Measurements from ENCODE around the gene ALDH1A3. TPM values are rescaled to one million over a fixed set of nuclear protein-coding genes. Genes with fewer than 3 reads are reported as not detected.
A peak's percentile ranks its signal among the peaks of the same experiment; 100 is the strongest.

ALDH1A3 gene
- total and polyA plus RNA-seq, 2 of the 13 experiments (the other 11 are each of a cell fraction or from before 2014, with no cell fraction given), result not detected

DNA sequence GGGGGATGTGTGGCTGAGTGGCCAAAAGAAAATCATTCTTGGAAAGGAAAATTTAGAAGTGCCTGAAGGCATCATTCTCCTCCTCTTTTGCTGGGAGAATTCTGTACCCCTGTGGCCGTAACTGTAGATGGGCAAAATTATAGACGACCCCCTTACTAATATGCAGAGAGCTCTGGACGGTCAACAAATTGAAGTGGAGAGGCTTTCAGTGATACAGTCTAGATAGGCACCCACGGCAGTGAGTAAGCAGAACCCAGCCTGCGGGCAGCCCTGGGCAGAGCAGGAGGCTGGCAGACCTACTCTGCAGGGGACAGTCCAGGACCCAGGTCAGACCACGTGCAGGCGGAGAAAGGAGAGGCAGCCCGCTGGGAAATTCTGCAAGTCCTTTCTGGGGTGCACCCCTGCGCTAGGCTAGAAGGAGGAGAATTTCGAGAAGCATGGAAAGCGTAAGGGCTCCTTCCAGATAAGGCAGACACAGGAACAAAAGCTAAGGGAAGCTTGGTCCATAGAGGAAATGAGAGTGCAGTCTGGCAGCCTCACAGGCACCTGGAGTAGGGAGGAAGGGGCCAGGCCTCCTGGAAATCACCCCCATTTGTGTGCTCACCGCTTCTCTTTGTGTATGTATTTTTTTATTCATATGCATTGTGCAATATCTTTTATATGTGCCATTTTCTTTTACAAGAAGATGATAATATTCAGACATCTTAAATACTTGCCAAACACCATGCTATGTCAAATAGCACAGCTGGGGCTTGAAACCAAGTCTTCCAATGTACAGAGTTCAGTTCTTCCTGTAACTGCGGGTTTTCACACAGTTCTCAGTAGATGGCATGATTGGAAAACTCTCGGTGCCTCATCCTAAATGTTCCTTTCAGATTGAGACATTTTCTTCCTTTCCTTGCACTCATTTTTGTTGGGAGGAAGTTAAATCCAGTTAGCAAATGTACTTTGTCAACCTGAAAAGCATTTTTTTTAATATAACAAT lies 79.7 kb downstream of the ALDH1A3 start:
- no peak overlapping the region for H3K9ac ChIP-seq (ENCODE audit: insufficient read depth, low read depth, low read length)
- H3K36me3 ChIP-seq (replicated peaks in 1 of 2; ENCODE audit: control insufficient read depth in 1 of 2, insufficient read depth in 2 of 2, low read length in 2 of 2), result no peaks in the 10 kb centered on the region
- WGBS (ENCODE audit: low lambda C conversion rate), result 34% methylated on average over 12 of the region's 14 CpGs
- ChIA-PET CTCF (ENCODE audit: low intra/inter-chr PET ratio, low total read pairs) (no interaction called here), POLR2A (no interaction called here)
- no peaks in the 10 kb centered on the region for H3K79me2 ChIP-seq (ENCODE audit: insufficient read depth, low read length)
- BruUV-seq (replicated peaks), result no TSS peak
- H3K4me1 ChIP-seq (ENCODE audit: insufficient read depth, low read length), result no peaks in the 10 kb centered on the region
- TF ChIP-seq TCF12 (IDR thresholded peaks at IDR 0.05) (no peak), TCF12 (CRISPR knock-in tag; IDR thresholded peaks at IDR 0.05) (no peak), SYNCRIP (IDR thresholded peaks at IDR 0.05; ENCODE audit: insufficient read depth, low read depth, low read length) (no peak), ZNF781 (CRISPR knock-in tag; IDR thresholded peaks at IDR 0.05; ENCODE audit: borderline replicate concordance, not compliant biosample characterization) (no peak), CEBPB (IDR thresholded peaks at IDR 0.05; ENCODE audit: borderline replicate concordance, low read depth, low read length) (peak; percentile 12; the same call in 1 of the 2 replicates), ZNF720 (CRISPR knock-in tag; IDR thresholded peaks at IDR 0.05) (no peak), WIZ (CRISPR knock-in tag; IDR thresholded peaks at IDR 0.05) (no peak)
- FAIRE-seq (no peak), ATAC-seq (no peak), DNase-seq (ENCODE audit: low spot score) (no peak)
- H2AFZ ChIP-seq (ENCODE audit: low read length), result no peak overlapping the region
- H4K20me1 ChIP-seq (ENCODE audit: insufficient read depth, low read length), result no peaks in the 10 kb centered on the region
- intact Hi-C loops (cut with micrococcal nuclease; ENCODE audit: unreplicated experiment), result no loop called here
- H3K4me2 ChIP-seq (ENCODE audit: low read depth, low read length), result no peak overlapping the region
- no peak overlapping the region for H3K27ac ChIP-seq (ENCODE audit: extremely low read length, insufficient read depth, low read length)
- in situ Hi-C loops (cut with HindIII; ENCODE audit: extremely low pct_ligation_motif_present, low pct_unique_long_range_greater_than_20kb), result no loop called here
- no peaks in the 10 kb centered on the region for H3K9me3 ChIP-seq (ENCODE audit: low read length)
- peaks cover 3 to 35% of the 10 kb centered on the region in 2 experiments for H3K27me3 ChIP-seq (ENCODE audit: control insufficient read depth in 1 of 2, insufficient read depth in 2 of 2, low read length in 2 of 2)
- H3K4me3 ChIP-seq (replicated peaks in 1 of 3; ENCODE audit: insufficient read depth in 1 of 3, low read depth in 2 of 3, low read length in 3 of 3), result no peak overlapping the region

Small RNAs within 50 kb of the gene (small RNA-seq; reads per million reads assigned to genes)
- gene AC015712.3 (ENCODE audit: insufficient read depth in 2 of 3, insufficient read length in 3 of 3, low read depth in 2 of 3, low replicate concordance in 1 of 3), result 0 reads per million in 3 experiments

Other genes starting within 250 kb of the ALDH1A3 start
- 0.07 and 0.13 TPM in 2 replicates for gene LRRK1, start 39.5 kb downstream of the ALDH1A3 start, total RNA-seq (2016; rRNA removed; fragmentation: Illumina TruSeq; extraction: Trizol)
- gene LRRK1, start 39.5 kb downstream of the ALDH1A3 start, polyA plus RNA-seq (2011; rRNA removed), result 0.71 and 1.2 TPM in 2 replicates